ENCODE data around the gene EXPH5.

The EXPH5 gene

GRCh38 chr11:108562746-108563581 is 30.6 kb downstream of the EXPH5 start:
- no peak for DNase-seq (ENCODE audit: low read depth)

GRCh38 chr11:108561535-108561991 is 32.0 kb downstream of the EXPH5 start:
- DNase-seq (ENCODE audit: low read depth) = no peak

- no peak for DNase-seq (ENCODE audit: low read depth)
Measured at GRCh38 chr11:108559904-108560303, 33.7 kb downstream of the EXPH5 start.

- no peak for DNase-seq (ENCODE audit: low read depth)
Measured at GRCh38 chr11:108559340-108559739, 34.2 kb downstream of the EXPH5 start.

- no peak for DNase-seq (ENCODE audit: low read depth)
Measured at GRCh38 chr11:108558222-108558621, 35.3 kb downstream of the EXPH5 start.

GRCh38 chr11:108556019-108556418 is 37.5 kb downstream of the EXPH5 start:
- DNase-seq (ENCODE audit: low read depth) = no peak

GRCh38 chr11:108551651-108552462 is 41.7 kb downstream of the EXPH5 start:
- DNase-seq (ENCODE audit: low read depth) = no peak

- no peak for DNase-seq (ENCODE audit: low read depth)
Measured at GRCh38 chr11:108549319-108549885, 44.2 kb downstream of the EXPH5 start.

- DNase-seq (ENCODE audit: low read depth) = no peak
Measured at GRCh38 chr11:108545909-108546501, 47.6 kb downstream of the EXPH5 start.

GRCh38 chr11:108543316-108543964 is 50.1 kb downstream of the EXPH5 start:
- DNase-seq (ENCODE audit: low read depth) = no peak

GRCh38 chr11:108541531-108541930 is 52.0 kb downstream of the EXPH5 start:
- no peak for DNase-seq (ENCODE audit: low read depth)

GRCh38 chr11:108538502-108538901 is 55.1 kb downstream of the EXPH5 start:
- DNase-seq (ENCODE audit: low read depth) = no peak

- no peak for DNase-seq (ENCODE audit: low read depth)
Measured at GRCh38 chr11:108538022-108538424, 55.5 kb downstream of the EXPH5 start.

GRCh38 chr11:108536783-108537182 is 56.8 kb downstream of the EXPH5 start:
- no peak for DNase-seq (ENCODE audit: low read depth)

GRCh38 chr11:108535384-108535955 is 58.1 kb downstream of the EXPH5 start:
- DNase-seq (ENCODE audit: low read depth) = no peak

GRCh38 chr11:108534274-108534882 is 59.2 kb downstream of the EXPH5 start:
- DNase-seq (ENCODE audit: low read depth) = no peak

- DNase-seq (ENCODE audit: low read depth) = no peak
Measured at GRCh38 chr11:108530426-108530825, 63.1 kb downstream of the EXPH5 start.

- DNase-seq (ENCODE audit: low read depth) = no peak
Measured at GRCh38 chr11:108527382-108527781, 66.2 kb downstream of the EXPH5 start.

- DNase-seq (ENCODE audit: low read depth) = no peak
Measured at GRCh38 chr11:108525161-108525560, 68.4 kb downstream of the EXPH5 start.

GRCh38 chr11:108524422-108524821 is 69.1 kb downstream of the EXPH5 start:
- DNase-seq (ENCODE audit: low read depth) = no peak

- no peak for DNase-seq (ENCODE audit: low read depth)
Measured at GRCh38 chr11:108522318-108522717, 71.2 kb downstream of the EXPH5 start.
